Activated naive CD8-positive, alpha-beta T cell treated with anti-CD3 and anti-CD28 coated beads, Interleukin-2, amount 50 U/mL, for 24 hours (primary cell): ENCODE data around the gene GPR26.

Experiments used
- ATAC-seq: fragments of 150-1000 bp; cut with Tn5 transposase; one replicate; pipeline ENCODE4 v1.10.0; 2021
- DNase-seq: peaks from one replicate; pipeline ENCODE4 v3.0.0; 2021
- H3K27ac Mint-ChIP-seq: one replicate; pipeline ENCODE4 v1.8.0; 2021; ENCODE audit warnings: mild to moderate bottlenecking, mixed read lengths
- H3K27me3 Mint-ChIP-seq: one replicate; pipeline ENCODE4 v1.8.0; 2021; ENCODE audit warnings: mixed read lengths
- H3K36me3 Mint-ChIP-seq: one replicate; pipeline ENCODE4 v1.8.0; 2021; ENCODE audit warnings: low read depth, mixed read lengths
- H3K4me1 Mint-ChIP-seq: one replicate; pipeline ENCODE4 v1.8.0; 2021; ENCODE audit warnings: mixed read lengths
- H3K4me3 Mint-ChIP-seq: one replicate; pipeline ENCODE4 v1.8.0; 2021; ENCODE audit warnings: mild to moderate bottlenecking, moderate library complexity, mixed read lengths
- H3K9me3 Mint-ChIP-seq: one replicate; pipeline ENCODE4 v1.8.0; 2021; ENCODE audit warnings: mixed read lengths

The GPR26 gene

DNA sequence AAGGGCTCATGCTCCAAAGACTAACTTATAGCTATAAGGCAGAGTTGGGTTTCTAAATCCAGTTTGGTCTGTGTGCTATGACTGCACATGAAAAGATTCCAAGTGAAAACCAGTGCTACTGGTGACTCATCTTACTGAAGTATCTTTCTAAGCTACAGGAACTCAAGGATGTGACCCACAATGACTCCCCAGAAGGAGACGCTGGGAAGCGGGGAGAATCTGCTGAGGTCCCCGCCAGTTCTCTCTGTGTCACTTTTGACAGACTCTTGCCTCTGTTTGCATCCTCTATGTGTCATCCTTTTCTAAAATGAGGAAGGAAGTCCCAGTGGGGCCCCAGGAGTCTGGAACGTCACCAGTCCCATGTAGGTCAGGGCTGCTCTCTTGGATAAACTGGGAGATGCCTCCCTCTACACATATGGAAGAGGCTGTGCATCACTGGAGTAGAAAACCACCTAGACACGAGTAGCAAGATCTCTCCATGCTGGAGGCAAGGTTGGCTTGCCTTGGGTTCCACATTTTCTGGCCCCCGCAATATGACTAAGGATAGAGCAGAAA, 28.8 kb upstream of the GPR26 start:
- Mint-ChIP-seq H3K4me3 (no peak overlapping the region), H3K27ac (no peak overlapping the region), H3K36me3 (no peaks in the 10 kb centered on the region), H3K9me3 (no peaks in the 10 kb centered on the region), H3K4me1 (no peaks in the 10 kb centered on the region), H3K27me3 (peaks cover 6% of the 10 kb centered on the region)
- no peak for DNase-seq
- no peak for ATAC-seq

DNA sequence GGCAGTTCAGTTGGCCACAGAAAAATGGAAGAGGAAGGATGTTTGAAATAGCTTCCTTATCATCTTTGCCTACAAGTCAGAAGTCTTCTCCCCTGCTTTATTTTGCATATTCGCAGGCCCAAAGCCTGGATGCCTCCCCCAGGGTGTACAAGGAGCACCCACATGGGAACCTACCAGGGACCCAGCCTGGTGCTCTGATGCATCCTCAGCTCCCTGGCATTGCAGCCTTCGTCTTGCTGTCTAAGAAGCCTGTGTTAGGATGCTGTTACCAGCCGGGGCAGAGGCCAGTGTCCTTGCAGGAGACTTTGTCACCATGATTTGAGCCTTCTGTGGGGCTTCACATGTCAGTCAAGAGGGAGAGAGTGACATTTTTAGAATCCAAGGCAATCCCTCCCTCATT, 27.0 kb upstream of the GPR26 start:
- DNase-seq (no peak), ATAC-seq (no peak)
- Mint-ChIP-seq H3K27ac (no peak overlapping the region), H3K36me3 (no peaks in the 10 kb centered on the region), H3K4me3 (no peak overlapping the region), H3K4me1 (no peaks in the 10 kb centered on the region), H3K27me3 (peaks cover 4% of the 10 kb centered on the region), H3K9me3 (no peaks in the 10 kb centered on the region)

- no peak overlapping the region for H3K4me3 Mint-ChIP-seq
- H3K36me3 Mint-ChIP-seq: no peaks in the 10 kb centered on the region
- H3K27me3 Mint-ChIP-seq: peaks cover 6% of the 10 kb centered on the region
- no peak for DNase-seq
- H3K9me3 Mint-ChIP-seq: no peaks in the 10 kb centered on the region
- no peak for ATAC-seq
- H3K4me1 Mint-ChIP-seq: no peaks in the 10 kb centered on the region
- H3K27ac Mint-ChIP-seq: no peak overlapping the region
These were observed 26.1 kb upstream of the GPR26 start for GRCh38 chr10:123640016-123640535.

- DNase-seq: no peak
- Mint-ChIP-seq H3K4me3 (no peak overlapping the region), H3K27ac (no peak overlapping the region), H3K27me3 (peaks cover 6% of the 10 kb centered on the region), H3K36me3 (no peaks in the 10 kb centered on the region), H3K4me1 (no peaks in the 10 kb centered on the region), H3K9me3 (no peaks in the 10 kb centered on the region)
- no peak for ATAC-seq
These were observed 23.9 kb upstream of the GPR26 start for GRCh38 chr10:123642293-123642692.

GRCh38 chr10:123642697-123643096, 23.5 kb upstream of the GPR26 start:
- peaks cover 6% of the 10 kb centered on the region for H3K27me3 Mint-ChIP-seq
- no peaks in the 10 kb centered on the region for H3K4me1 Mint-ChIP-seq
- ATAC-seq (no peak), DNase-seq (no peak)
- no peaks in the 10 kb centered on the region for H3K36me3 Mint-ChIP-seq
- H3K4me3 Mint-ChIP-seq: no peak overlapping the region
- H3K9me3 Mint-ChIP-seq: no peaks in the 10 kb centered on the region
- H3K27ac Mint-ChIP-seq: no peak overlapping the region

DNA sequence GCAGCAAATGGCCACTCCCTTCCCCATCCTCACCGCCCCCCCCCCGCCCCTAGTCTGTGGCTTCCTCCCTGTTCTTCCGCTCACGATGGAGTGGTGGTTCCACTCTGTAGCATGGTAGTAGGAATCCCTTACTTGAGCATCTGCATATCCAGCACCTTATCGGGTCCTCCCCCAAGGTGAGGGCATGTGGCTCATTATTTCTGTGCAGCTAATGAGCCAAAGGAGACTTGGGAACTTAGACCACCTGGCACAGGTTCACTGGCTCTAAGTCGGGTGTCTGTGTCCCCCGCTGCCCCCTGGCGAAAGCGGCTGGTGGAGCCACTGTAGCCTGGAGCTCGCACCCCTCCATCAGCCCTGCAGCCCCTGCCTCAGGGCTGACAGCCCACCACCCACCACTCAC, 22.8 kb upstream of the GPR26 start:
- H3K27ac Mint-ChIP-seq: no peak overlapping the region
- no peaks in the 10 kb centered on the region for H3K9me3 Mint-ChIP-seq

DNA sequence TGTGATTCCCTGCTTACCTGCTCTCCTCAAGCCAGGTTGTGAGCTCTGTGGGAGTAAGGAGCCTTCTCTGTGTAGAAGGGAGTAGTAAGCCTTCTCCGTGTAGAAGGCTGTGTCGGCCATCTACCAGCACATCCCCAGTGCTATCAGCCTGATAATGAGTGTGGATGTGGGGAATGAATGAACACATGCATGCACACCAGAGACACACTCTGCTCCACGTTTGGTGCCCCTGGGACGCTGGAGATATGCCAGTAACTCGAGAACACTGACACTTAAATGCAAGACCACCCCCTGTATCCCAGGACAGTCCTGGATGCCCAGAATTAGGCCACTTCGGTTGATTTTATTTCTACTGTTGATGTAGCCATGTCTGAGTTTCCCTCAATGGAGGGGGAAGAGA, 21.1 kb upstream of the GPR26 start:
- Mint-ChIP-seq H3K27ac (no peak overlapping the region), H3K9me3 (no peaks in the 10 kb centered on the region), H3K27me3 (peaks cover 9% of the 10 kb centered on the region), H3K36me3 (no peaks in the 10 kb centered on the region), H3K4me1 (no peaks in the 10 kb centered on the region), H3K4me3 (no peak overlapping the region)
- DNase-seq (no peak), ATAC-seq (no peak)

More for the DNA sequence above, 22.8 kb upstream of the GPR26 start:
- Mint-ChIP-seq H3K36me3 (no peaks in the 10 kb centered on the region), H3K4me1 (no peaks in the 10 kb centered on the region), H3K4me3 (no peak overlapping the region), H3K27me3 (peaks cover 6% of the 10 kb centered on the region)
- ATAC-seq (no peak), DNase-seq (no peak)

DNA sequence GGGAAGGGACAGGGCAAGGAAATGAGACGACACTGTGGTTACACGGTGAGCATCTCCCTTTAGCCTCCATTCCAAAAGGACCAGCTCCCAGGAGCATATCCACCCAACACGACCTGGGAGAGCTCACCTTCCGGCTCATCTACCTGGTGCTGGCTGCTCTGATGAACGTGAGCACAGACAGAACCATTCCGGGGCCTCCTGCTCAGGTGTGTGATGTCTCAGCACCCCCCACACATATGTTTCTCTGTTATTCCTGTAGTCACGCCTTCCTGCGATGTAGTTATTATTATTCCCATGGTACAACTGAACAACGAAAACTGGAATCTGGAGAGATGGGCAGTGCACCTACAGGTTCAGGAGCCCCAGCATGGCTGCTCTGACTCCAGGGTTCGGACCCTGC, 20.5 kb upstream of the GPR26 start:
- peaks cover 9% of the 10 kb centered on the region for H3K27me3 Mint-ChIP-seq
- H3K9me3 Mint-ChIP-seq: no peaks in the 10 kb centered on the region
- no peaks in the 10 kb centered on the region for H3K36me3 Mint-ChIP-seq
- no peak overlapping the region for H3K27ac Mint-ChIP-seq
- ATAC-seq: no peak
- H3K4me3 Mint-ChIP-seq: no peak overlapping the region
- no peak for DNase-seq
- H3K4me1 Mint-ChIP-seq: no peaks in the 10 kb centered on the region

DNA sequence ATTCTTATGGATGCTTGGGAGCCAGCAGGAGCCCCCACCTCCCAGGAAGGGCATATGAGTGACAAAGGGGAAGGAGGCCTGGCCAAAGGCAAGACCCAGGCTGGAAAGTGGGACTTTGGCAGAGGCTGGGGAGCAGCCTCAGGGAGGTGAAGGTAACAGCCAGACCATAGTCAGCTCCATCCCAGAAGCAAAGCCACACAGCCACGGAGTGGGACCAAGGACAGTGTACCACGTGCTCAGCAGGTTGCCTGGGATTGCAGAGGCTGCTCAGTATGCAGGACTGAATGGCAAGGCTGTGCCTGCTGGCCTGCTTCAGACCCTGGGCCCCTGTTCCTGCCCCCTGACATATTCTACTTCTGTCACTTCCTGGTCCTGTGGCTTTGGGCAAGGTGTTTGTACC, 17.6 kb upstream of the GPR26 start:
- Mint-ChIP-seq H3K27ac (no peak overlapping the region), H3K27me3 (peaks cover 9% of the 10 kb centered on the region), H3K36me3 (no peaks in the 10 kb centered on the region), H3K9me3 (no peaks in the 10 kb centered on the region), H3K4me1 (no peaks in the 10 kb centered on the region), H3K4me3 (no peak overlapping the region)
- DNase-seq (no peak), ATAC-seq (no peak)

- H3K4me1 Mint-ChIP-seq: no peaks in the 10 kb centered on the region
- no peak overlapping the region for H3K4me3 Mint-ChIP-seq
- DNase-seq: no peak
- no peak overlapping the region for H3K27ac Mint-ChIP-seq
- no peaks in the 10 kb centered on the region for H3K36me3 Mint-ChIP-seq
- peaks cover 8% of the 10 kb centered on the region for H3K27me3 Mint-ChIP-seq
- no peak for ATAC-seq
- H3K9me3 Mint-ChIP-seq: no peaks in the 10 kb centered on the region
These were observed 16.5 kb upstream of the GPR26 start for GRCh38 chr10:123649676-123650075.

DNA sequence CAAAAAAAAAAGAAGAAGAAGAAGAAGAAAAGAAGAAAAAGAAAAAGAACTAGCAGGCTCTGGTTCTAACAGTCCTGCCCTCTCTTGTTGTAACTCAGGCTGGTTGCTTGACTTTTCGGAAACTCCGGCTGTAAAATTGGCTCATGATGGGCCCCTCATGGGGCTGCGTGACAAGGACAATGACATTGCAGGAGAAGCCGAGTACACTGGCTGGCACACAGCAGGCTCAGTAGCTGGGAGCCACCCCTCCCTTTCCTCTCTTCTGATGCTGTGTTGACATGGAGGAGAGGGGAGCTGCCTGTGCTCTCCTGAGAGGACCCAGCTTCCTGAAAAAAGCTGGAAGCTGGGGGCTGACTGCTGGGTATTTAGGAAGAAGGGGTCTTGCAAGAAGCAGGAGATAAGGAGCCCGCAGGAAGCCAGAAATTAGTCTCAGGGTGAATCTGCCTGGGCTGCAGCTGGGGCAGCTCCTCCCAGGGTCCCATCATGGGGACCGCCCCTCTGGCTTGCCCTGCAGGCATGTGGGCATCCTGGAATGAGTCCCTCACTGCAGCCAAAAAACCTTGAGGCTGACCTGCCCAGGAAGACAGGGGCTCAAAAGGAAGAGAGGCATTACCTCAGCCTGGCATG, 14.6 kb upstream of the GPR26 start:
- ATAC-seq: no peak
- no peak overlapping the region for H3K27ac Mint-ChIP-seq
- H3K9me3 Mint-ChIP-seq: no peaks in the 10 kb centered on the region
- no peaks in the 10 kb centered on the region for H3K4me1 Mint-ChIP-seq
- peaks cover 3% of the 10 kb centered on the region for H3K27me3 Mint-ChIP-seq
- no peaks in the 10 kb centered on the region for H3K36me3 Mint-ChIP-seq
- no peak for DNase-seq
- H3K4me3 Mint-ChIP-seq: no peak overlapping the region

DNA sequence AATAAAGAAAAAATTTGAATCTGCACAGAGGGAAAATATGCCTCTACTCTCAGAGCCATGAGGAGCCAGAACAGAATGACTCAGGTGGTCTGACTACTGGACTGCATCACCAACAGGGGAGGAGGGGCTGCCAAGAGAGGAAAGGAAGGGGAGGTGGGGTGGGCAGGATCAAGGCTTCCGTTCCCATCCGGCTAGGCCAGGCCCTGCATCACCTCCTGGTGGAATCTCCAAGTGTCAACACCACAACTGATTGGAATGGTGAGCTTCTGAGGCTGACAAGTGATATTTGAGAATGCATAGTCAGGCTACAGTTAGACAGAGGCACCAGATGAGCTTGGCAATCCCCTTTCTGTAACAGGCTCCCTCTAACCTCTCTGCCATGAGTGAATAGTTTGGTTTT, 10.4 kb upstream of the GPR26 start:
- Mint-ChIP-seq H3K4me3 (no peak overlapping the region), H3K36me3 (no peaks in the 10 kb centered on the region), H3K9me3 (no peaks in the 10 kb centered on the region), H3K27ac (no peak overlapping the region), H3K4me1 (no peaks in the 10 kb centered on the region), H3K27me3 (no peaks in the 10 kb centered on the region)
- DNase-seq (no peak), ATAC-seq (no peak)

DNA sequence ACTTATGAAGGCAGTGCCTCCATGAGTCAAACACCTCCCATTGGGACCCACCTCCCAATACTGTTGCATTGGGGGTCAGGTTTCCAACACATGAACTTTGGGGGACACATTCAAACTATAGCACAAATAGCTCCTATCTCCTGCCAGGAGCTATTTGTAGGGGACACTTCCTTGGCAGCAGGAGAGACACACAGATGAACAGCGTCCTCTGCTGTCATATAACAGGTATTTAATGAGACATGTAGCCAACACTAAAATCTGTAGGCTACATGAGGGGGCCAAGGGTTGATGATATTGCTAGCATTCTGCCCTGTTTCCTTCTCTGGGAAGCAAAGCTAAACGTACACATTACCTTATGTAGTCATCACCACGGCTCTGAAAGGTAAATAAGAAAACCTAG, 2.6 kb upstream of the GPR26 start:
- H3K36me3 Mint-ChIP-seq: no peaks in the 10 kb centered on the region
- no peak for ATAC-seq
- H3K4me3 Mint-ChIP-seq: no peak overlapping the region
- no peak for DNase-seq
- H3K4me1 Mint-ChIP-seq: no peaks in the 10 kb centered on the region
- H3K27ac Mint-ChIP-seq: no peak overlapping the region
- H3K27me3 Mint-ChIP-seq: peaks cover 20% of the 10 kb centered on the region
- H3K9me3 Mint-ChIP-seq: no peaks in the 10 kb centered on the region

- H3K36me3 Mint-ChIP-seq: no peaks in the 10 kb centered on the region
- H3K9me3 Mint-ChIP-seq: no peaks in the 10 kb centered on the region
- H3K4me1 Mint-ChIP-seq: no peaks in the 10 kb centered on the region
- DNase-seq: no peak
- no peak overlapping the region for H3K27ac Mint-ChIP-seq
- H3K27me3 Mint-ChIP-seq: peaks cover 20% of the 10 kb centered on the region
- ATAC-seq: no peak
- no peak overlapping the region for H3K4me3 Mint-ChIP-seq
These were observed 466 bp upstream of the GPR26 start for GRCh38 chr10:123665491-123666286.

DNA sequence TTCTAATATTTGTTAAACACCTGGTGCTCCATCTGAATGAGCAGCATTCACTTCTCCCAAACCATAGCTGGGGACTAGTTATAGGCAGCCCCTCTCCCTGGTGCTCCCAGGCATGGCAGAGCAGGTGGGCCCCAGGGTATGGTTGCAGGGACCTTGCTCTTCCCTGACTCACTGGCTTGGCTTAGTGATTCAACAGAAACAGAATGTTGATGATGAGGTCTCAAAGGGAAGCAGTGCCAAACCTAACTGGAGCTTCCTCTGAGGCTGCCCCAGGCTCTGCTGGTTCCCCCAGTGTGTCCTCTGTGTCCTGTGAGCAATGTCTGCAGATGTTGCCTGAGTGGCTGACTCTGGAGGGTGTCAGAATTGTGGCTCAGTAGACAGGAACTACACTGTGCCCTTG, 3.7 kb downstream of the GPR26 start:
- DNase-seq: no peak
- no peaks in the 10 kb centered on the region for H3K4me1 Mint-ChIP-seq
- peaks cover 13% of the 10 kb centered on the region for H3K27me3 Mint-ChIP-seq

More for the DNA sequence above, 3.7 kb downstream of the GPR26 start:
- no peaks in the 10 kb centered on the region for H3K36me3 Mint-ChIP-seq
- H3K4me3 Mint-ChIP-seq: no peak overlapping the region
- no peak for ATAC-seq
- H3K9me3 Mint-ChIP-seq: no peaks in the 10 kb centered on the region
- H3K27ac Mint-ChIP-seq: no peak overlapping the region
